Inflammatory macrophage treated with lipopolysaccharide for 1 hour (primary cell): ENCODE results near the gene SLC25A53.

ENCODE experiments used
- DNase-seq, 2 donors: peaks; one replicate each; pipeline ENCODE4 v3.0.0-alpha.2; 2020 to 2022

Gene SLC25A53, protein sequence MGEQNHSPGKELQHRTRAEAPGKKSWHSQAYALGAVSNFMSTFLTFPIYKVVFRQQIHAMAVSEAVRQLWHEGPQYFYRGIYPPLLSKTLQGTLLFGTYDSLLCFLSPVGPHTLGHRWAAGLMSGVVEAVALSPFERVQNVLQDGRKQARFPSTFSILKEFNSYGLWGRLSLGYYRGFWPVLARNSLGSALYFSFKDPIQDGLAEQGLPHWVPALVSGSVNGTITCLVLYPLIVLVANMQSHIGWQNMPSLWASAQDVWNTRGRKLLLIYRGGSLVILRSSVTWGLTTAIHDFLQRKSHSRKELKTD

DNA sequence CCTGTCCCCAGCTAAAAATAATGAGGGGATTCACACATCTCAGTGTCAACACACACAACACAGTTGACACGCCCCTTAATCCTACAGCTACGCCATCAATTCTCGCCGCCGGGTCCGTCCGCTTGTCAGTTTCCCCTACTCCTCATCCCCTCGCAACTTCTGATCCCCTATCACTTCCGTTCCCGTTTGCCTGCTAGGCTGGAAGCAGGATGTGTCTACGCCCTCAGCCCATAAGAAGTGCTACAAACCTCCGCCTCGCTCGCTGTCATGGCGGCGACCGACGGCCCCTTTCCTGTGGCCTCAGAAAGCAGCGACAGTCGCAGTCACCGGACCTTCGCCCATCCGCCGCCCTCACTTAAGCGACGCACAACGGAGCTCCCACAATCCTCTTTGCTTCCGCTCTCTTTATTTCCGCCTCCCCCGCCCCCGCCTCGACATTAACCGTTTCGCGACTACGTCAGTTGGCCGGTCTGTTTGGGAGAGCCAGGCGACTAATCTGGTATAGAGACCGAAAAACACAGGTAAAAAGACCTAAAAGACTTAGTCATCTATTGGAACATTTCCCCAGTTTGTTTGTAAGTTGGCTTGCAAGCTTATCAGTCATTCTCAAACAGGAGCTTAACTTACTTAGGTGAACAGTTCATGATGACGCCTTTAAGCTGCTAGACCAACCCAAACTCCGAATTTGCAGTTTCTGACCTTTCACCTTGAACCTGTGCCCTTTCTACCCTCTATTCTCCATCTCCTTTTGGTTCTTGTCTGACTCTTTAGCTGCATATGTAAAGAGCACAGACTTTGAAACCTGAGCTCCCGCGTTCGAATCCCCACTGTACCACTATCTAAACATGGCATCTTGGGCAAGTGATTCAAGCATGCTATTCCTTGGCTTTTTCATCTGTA, at the start of gene SLC25A53:
Gene SLC25A53 (minus strand): TSS at position 380 of the 900 bp plus-strand sequence. CDS start 51,752 bp downstream, outside the sequence.
- peak; percentile 79 to 81 for DNase-seq

DNA sequence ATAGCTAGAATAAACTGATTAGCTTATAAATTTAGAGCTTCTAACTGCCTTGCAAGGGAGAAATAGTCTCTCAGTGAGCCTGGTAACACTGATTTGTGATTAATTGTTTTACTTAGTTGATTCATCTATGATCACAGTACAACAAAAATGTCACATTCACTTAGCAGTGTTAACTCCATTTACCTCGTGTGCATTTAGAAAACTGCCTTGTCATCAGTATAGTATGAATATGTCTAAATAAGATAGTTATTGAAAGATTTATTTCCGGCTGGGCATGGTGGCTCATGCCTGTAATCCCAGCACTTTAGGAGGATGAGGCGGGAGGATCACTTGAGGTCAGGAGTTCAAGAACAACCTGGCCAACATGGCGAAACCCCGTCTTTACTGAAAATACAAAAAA, 48.7 kb upstream of the SLC25A53 start:
- DNase-seq, result no peak

DNA sequence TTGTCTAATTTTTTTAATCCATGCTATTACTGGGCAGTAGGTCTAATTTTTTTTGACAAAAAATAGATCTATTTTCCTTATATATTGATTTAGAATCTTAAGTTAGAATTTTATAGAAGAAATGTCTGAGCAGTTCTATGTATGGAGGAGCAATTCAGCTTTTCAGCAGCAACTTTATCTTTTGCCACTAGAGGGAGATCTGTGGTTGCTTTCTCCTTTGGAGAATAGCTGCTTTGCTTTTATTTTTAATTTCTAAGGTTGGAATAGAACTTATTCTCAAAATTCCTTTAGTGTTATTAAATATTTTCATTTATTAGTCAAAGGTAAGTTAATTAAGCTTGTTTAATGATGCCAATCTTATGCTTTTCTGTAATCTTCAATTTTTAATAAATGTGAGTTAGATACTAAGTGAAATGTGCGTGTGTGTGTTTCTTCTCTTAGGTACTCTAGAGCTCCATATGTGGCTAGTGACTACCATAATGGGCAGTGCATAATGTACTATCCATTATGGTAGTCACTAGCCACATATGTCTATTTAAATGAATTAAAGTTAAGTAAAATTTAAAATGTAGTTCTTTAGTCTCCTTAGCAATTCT, 38.8 kb upstream of the SLC25A53 start:
- DNase-seq, result peak; percentile 12 to 51

DNA sequence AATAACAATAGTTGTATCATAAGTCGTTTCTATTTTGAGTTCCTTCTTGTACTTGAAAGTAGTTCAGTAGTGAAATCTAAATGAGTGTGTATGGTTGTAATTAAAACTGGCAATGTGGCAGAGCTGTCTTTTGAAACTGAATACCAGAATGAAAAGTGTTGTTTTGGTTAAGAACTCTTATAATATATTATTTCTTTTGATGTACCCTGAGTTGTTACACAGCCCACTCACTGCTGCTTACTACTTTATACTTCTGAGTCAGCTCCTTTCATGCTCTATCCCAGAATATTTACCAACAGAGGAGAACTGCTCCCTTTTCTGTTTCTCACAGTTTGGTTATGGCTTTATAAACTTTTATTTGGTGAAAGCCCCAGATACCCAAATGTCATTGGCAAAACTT, 38.2 kb upstream of the SLC25A53 start:
- DNase-seq, result no peak

DNA sequence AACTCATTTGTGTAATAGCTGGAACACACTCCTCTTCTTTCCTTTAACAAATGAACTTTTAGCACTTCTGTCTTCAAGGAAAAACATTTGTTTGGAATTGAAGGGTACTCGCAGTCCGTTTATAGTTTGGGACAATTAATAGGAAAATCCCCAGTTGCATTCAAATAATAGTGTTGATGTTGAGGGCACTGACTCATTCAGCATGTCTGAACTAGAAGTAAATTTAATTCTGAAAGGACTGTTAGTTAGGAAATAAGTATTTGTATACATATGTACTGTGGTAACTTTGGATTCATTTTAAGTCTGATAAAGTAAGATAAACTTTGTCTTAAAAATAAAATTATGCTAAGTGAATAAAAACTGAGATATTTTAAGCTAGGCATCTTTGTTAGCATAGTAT, 36.7 kb upstream of the SLC25A53 start:
- DNase-seq, result no peak

DNA sequence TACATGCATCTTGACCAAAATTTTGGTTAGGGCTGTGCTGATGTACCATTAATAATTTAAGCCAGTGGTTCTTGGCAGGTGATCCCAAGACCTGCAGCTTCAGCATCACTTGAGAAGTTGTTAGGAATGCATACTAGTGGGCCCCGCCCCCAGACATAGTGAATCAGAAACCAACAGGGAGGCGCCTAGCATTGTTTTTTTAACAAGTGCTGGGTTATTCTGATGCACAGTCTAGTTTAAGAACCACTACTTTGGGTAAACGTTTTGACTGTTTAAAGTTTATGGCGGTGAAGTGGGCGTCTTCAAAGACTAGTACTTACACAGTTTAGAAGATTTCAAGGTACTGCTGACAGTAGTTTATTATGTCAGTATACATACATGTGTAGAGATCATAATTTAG, 33.0 kb upstream of the SLC25A53 start:
- no peak for DNase-seq

DNA sequence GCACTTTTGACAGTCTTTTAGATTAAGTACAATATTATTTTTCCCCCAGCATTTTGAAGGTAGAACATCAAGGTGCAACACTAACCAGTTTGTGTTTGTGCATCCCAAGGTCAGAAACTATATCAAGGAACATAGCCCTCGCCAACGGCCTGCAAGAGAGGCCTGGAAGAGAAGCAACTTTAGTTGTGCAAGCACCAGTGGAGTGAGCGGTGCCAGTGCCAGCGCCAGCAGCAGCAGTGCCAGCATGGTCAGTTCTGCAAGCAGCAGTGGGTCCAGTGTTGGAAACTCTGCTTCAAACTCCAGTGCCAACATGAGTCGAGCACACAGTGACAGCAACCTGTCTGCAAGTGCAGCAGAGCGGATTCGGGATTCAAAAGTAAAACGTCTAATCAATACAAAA, 31.1 kb upstream of the SLC25A53 start:
- no peak for DNase-seq

DNA sequence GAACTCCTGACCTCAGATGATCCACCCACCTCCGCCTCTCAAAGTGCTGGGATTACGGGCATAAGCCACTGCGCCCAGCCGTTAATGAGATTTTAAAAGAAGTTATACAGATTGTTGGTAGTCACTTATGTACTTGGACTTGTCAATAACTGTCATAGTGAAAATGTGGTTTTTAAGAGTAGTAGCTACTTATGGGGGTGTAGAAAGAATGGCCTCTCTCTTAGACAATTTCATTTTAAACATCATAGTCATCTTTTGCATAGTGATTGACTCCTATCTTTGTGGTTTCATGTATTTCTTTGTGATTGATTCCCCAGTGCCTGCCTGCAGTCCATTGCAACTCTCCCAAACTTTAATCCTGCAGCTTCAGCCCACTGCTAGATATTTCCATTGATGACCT, 26.9 kb upstream of the SLC25A53 start:
- no peak for DNase-seq

DNA sequence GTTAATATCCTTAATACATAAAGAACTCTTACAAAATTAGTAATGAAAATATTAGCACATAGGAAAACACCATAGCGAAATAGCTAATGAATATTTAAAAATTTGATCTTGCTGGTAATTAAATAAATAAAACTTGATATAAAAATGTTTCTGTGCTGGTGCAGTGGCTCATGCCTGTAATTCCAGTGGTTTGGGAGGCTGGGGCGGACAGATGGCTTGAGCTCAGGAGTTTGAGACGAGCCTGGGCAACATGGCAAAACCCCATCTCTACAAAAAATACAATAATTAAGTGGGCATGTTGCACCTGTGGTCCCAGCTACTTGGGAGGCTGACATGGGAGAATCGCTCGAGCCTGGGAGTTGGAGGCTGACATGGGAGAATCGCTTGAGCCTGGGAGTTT, 17.0 kb upstream of the SLC25A53 start:
- no peak for DNase-seq

DNA sequence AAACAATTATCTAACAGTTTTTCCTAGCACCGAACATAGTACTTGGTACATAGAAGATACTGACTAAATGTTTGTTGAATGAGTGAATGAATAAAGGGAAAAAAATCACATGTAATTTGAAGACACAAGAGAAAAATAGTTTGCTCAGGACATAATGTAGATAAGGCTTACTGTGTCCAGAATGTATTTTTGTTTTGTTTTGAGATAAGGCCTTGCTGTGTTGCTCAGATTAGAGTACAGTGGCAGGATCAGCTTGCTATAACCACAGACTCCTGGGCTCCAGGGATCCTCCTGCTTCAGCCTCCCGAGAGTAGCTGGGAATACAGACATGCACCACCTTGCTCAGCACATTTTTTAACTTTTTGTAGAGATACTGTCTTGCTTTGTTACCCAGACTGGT, 16.0 kb upstream of the SLC25A53 start:
- no peak for DNase-seq

DNA sequence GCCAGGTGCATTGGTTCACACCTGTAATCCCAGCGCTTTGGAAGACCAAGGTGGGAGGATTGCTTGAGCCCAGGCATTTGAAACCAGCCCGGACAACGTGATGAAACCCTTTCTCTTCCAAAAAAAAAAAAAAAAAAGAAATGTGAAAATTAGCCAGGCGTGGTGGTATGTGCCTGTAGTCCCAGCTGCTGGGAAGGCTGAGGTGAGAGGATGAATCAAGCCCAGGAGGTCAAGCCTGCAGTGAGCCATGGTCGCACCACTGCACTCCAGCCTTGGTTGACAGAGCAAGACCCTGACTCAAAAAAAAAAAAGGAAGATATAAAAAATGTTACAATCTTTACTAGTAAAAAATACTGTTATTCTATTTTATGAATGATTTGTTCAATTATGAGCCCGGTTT, 15.3 kb upstream of the SLC25A53 start:
- no peak for DNase-seq

DNA sequence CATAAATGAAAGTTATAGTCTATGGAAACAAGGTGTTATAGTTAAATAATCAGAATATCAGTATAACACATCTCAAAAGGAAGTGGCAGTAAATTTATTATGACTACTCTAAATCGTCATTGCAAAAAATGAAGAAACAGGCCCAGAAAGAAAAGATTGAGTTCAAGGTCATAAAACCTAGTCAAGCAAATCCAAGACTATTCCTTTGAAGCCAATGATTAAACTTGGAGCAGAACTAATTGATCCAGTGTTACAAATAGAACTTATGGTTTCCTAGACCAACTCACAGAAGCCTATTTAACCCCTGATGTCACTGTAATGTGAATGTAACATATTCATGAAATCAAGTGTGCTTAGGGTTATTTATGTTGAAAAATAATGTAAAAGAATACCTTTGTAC, 11.3 kb upstream of the SLC25A53 start:
- no peak for DNase-seq

DNA sequence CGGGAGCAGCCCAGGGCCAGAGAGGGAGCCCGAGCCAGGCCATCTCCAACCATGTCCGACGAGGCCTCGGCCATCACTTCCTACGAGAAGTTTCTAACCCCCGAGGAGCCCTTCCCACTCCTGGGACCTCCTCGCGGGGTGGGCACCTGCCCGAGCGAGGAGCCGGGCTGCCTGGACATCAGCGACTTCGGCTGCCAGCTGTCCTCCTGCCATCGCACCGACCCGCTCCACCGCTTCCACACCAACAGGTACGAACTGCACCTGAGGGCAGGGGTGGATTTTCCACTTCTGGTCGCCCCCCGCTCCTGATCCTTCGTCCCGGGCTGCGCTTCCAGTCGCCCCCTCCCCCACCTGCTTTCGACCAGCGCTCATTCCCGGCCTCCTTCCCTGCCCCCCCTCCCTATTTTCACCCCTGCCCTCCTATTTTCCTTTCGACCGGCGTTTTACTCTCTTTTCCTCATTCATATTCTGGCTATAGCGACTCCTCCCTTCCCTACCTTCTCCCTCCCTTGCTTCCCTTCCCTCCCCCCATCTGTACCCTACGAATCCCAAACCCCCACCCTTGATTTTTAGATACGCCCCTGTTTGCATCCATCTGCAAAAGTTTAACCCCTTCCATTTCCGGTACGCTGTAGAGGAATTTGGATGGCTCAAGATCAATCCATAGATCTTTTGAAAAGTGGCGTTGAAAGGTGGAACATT, 10.1 kb upstream of the SLC25A53 start:
- DNase-seq, result no peak

DNA sequence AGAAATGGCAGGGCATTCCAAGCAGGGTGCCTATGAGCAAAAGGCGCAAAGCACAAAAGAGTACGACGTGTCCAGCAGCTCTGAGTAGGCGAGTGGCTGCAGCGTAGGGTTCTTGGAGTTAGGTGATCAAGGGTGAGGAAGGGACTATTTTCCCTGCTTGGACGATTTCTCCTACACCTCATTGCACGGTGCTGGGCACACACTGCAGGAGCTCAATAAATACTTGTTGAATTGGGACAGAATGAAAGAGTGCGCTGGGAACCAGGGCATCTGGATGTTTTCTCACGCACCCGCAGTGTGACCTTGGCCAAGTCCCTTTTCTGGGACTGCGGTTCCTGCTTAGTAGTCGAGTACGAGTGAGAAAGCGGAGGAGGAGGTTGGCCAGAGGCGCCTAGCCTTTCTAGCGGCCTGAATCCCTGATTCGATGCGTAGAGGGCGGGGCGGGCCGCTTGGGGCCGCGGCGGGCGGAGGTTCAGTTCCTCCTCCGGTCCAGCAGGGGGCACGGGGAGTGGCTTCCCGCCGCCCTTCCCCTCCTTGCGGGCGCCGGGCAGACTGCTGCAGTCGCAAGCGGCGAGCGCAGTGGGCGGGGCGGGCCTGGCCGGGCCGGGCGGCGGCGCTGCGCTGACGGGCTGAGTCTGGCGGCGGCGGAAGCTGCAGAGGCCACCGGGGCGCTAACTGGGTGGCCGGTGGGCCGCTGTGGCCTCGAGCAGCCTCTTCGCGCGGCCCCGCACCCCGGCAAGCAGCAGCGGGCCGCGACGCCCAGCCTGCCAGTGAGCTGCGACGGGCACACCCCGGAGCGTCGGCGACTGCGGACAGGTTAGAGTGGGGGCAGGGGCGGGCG, 9.3 kb upstream of the SLC25A53 start, which contains the start of gene FAM199X:
Gene FAM199X (plus strand): TSS at position 560 of the 841 bp plus-strand sequence. CDS start 333 bp downstream, outside the sequence.
- peak; percentile 82 to 88 for DNase-seq

DNA sequence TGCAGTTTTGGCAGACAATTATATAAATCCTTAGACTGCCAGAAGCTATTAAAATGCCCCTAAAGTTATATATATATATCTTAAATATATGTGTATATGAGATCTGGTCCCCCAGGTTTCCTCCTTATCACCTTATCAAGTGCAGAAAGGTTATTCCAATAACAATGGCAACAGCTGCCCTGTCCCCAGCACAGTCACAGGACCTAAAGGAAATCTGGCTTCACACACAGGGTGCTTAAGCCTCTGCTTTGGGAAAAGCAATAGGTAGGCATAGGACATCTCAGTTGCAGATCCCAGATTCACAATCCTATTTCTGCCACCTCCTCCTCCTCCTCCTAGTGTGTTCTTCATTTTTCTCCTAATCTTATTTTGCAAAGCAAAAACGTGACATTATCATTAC, 5.8 kb downstream of the SLC25A53 start:
- no peak for DNase-seq

DNA sequence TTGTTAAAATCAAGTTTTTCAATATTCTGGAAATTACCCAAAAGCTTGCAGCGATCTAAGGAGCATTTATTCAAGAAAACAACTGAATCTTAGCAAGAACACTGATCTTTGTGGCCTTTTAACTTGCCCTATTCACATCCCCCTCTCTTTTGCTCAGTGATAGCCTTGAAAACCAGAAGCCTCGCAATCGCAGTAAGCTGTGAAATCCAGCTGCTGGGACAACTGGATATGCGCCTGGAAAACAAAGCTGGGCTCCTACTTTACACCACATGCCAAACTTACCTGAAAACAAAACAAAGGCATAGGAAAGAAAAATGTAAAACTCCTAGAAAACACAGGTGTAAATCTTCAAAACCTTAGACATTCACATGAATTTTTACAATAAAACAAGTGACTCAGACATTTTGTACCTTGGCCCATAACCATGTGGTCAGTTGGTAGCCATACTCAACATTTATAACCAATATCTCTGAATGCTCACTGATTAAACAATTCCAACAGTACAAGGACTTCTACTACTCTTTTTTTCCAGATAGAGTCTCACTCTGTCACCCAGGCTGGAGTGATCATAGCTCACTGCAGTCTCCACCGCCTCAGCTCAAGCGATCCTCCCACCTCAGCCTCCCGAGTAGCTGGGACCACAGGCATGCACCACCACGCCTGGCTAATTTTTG, 15.6 kb downstream of the SLC25A53 start:
- no peak for DNase-seq

DNA sequence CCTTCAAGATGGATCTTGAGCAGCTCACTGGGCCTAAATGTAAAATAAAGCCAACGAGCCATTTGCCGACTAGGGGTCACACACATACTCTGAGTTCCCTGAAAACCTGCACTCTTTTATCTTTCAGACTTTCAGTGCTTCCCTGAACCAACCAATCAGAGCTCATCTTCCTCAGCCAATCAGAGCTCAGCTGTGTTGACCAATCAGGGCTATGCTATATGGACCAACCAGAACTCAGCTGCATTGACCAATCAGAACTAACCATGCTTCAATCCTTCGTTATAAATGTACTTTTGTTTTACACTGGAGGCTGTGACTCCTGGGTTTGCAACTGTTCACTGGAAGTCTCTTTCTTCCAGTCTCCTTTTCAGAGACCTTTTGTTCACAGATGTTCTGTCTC, 19.3 kb downstream of the SLC25A53 start:
- DNase-seq, result no peak

DNA sequence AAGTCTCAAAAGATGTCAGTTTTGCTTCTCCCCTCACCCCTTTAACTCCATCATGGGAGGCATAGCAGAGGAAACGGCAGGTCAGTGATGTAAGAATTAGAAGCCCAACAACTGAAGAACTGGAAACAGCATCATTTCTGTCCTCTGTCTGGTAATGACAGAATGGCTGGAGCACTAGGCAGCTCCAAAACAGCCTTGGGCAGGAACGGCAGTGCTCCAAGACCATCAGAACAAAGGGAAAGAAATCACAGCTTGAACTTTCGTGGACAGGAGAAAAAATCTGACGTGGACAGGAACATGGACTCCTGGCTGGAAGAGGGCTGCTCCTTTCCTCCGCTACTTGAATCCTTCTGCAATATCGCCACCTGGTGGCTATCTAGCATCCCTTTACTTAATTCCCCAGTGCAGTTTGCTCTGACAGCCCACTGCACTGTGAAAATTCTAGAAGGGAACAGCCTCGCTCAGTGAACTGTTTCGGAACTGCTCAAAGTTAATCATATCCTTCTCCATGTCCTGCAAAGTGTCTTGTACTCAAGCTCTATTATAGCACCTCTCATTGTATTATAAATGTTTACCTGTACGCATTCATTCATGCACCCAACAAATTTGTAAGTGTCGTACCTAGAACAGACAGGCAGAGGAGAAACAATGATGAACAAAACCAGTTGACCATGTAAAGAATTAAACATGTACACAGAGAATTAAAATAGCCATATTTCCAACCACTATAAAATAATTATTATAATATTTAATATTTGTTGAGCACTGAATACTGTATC, 20.4 kb downstream of the SLC25A53 start:
- DNase-seq, result peak; percentile 57 to 64

DNA sequence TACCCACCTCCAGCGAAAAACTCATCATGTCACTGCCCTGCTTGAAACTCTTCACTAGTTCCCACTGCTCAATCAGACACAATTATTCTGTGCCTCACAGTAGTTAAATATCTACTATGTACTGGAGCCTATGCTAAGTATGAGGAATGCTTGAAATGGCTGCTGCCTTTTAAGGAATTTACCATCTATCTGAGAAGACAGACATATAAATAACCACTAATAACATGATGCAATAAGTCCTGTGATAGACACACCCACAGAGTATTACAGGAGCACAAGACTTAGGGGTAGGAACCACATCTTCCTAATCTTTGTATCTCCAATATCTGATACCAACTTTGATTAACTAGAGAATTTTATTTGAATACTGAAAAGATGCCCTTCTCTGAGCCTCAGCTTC, 21.1 kb downstream of the SLC25A53 start:
- DNase-seq, result peak in 1 of 2 donors; percentile 2

DNA sequence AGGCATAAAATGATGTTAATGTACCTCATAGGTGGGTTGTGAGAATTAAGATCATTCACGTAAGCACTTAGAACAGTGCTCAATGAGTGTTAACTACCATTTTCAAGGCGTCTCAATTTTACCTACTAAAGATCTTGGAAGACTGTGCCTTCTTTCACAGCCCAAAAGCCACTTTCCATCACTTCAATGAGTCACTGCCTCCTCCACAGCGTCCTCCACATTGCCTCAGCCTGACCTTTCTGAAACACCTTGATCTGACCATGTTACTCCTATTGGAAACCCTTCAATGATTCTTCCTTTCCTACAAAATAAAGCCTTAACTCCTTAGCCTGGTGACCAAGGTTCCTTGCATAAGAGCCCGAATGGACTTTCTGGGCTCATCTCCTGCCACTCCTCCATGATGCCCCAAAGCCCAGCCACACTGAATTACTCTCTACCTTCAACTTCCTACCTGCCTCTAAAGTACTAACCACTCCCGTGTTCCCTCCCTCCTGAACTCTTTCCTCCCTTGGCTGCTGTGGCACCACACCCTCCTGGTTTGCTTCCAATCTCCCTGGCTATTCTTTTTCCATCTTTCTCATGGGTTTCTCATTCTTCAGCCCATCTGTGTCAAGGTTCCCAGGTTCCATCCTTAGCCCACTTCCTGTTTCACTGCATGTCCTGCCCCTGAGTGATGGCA, 22.1 kb downstream of the SLC25A53 start:
- no peak for DNase-seq
